ENCODE data around the gene SPACDR.

Gene SPACDR

DNA sequence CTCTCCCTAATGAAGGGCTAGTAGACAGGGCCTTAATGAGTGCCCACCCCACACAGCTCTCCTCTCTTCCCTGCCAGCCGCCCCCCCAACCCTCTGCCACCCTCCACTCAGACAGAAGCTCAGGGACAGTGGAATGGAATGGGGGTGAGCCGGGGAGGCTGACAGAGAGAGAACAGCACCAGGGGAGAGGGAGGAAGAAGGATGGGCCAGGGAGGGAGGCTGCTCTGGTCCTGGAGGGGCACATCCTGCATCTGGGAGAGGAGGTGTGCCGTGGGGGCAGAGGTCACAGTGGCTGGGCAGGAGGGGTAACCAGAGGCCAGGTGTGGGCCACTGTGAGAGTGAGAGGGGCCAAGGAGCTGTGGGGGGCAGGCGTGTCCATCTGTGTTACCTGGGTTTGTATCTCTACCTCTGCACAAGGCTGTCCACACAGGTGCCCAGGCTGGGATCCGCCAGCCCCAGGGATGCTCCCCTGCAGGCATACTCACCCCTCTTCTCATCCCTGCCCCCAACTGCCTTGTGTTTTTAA is 22.1 kb upstream of the SPACDR start:
- DNase-seq (ENCODE audit: extremely low read depth in 1 of 2, low read depth in 1 of 2): no peak

DNA sequence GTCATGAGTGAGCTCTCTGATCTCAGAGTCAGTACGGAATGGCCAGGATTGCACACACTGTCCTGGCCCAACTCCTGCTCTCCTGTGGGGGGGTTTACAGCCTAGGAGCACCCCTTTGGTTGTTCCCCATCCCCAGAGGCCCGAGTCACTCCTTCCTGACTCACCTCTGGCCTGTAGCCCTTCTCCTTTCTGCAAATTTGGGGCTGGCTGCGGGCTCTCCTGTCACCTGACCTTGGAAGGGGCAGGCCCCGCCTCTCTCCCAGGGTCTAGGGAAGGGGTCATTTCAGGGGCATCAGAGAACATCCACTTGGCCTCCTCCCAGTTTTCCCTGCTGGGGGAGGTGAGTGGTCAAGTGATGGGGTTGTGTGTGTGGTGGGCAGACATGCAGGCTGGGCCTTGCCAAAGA is 21.4 kb upstream of the SPACDR start:
- DNase-seq (ENCODE audit: extremely low read depth in 1 of 2, low read depth in 1 of 2): no peak

DNA sequence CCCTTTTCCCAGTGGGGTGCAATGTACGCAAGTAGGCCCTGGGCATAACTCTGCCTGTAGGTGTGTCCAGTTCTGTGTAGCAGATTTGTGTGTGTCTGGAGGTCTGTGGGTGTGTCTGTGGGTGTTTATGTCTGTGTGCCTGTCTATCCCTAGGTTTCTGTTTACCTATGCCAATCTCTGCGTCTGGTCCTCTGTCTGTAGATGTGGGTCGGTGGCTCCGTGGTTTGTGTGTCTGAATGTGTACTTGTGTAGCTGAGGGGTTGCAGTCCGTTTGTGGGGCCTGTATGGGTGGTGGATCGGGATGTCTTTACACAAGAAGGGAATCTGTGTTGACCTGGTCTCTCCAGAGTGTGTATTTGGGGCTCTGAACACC is 20.6 kb upstream of the SPACDR start:
- no peak for DNase-seq (ENCODE audit: extremely low read depth in 1 of 2, low read depth in 1 of 2)

- DNase-seq (ENCODE audit: extremely low read depth in 1 of 2, low read depth in 1 of 2): peak in 1 of 2 donors; percentile 32
These were observed 19.9 kb upstream of the SPACDR start, which contains the start of gene NYAP1 for GRCh38 chr7:100483722-100484672. Gene NYAP1 (plus strand): TSS chr7:100483927. CDS start chr7:100485312, 1,385 bp downstream.

DNA sequence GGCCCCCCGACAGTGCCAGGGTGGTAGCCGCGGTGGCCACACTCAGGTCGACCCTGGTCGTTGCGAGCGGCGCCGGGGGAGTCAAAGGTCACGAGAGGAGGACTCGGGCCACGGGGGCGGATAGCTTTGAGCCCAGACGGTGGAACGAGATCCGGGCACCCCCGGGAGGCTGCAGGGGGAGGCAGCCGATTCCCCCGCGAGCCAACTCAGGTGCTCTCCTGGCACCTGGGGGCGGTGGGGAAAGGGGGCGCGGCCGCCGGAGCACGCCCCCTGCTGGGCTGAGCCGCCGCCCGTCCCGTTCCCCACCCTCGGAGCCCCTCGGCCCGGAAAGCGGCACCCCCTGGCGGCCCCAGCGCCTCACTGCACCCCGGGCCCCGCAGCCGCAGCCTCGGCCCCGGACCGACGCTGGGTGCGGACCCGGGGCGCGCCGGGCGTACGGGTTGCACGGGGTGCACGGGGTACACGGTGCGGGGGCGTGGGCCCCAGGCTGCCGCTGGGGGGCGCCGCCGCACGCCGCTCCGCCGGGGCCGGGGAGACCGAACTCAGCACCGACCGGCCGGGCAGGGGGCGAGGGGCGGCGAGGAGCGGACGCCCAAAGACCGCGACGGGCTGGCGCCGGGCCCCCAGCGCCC is 19.1 kb upstream of the SPACDR start:
- DNase-seq (ENCODE audit: extremely low read depth in 1 of 2, low read depth in 1 of 2): peak; percentile 50 to 77

GRCh38 chr7:100482728-100483089 is 18.6 kb upstream of the SPACDR start:
- no peak for DNase-seq (ENCODE audit: extremely low read depth in 1 of 2, low read depth in 1 of 2)

GRCh38 chr7:100481466-100481865 is 17.4 kb upstream of the SPACDR start:
- no peak for DNase-seq (ENCODE audit: extremely low read depth in 1 of 2, low read depth in 1 of 2)

- peak; percentile 75 to 79 for DNase-seq (ENCODE audit: extremely low read depth in 1 of 2, low read depth in 1 of 2)
These were observed 15.0 kb upstream of the SPACDR start, which contains the start of gene TSC22D4 for GRCh38 chr7:100478958-100479660. Gene TSC22D4 (minus strand): TSS chr7:100479214. CDS start chr7:100478038, 1,176 bp downstream.

GRCh38 chr7:100477871-100478267 is 13.8 kb upstream of the SPACDR start:
- no peak for DNase-seq (ENCODE audit: extremely low read depth in 1 of 2, low read depth in 1 of 2)

GRCh38 chr7:100476903-100477870 is 13.1 kb upstream of the SPACDR start:
- DNase-seq (ENCODE audit: extremely low read depth in 1 of 2, low read depth in 1 of 2): peak in 1 of 2 donors; percentile 25

DNA sequence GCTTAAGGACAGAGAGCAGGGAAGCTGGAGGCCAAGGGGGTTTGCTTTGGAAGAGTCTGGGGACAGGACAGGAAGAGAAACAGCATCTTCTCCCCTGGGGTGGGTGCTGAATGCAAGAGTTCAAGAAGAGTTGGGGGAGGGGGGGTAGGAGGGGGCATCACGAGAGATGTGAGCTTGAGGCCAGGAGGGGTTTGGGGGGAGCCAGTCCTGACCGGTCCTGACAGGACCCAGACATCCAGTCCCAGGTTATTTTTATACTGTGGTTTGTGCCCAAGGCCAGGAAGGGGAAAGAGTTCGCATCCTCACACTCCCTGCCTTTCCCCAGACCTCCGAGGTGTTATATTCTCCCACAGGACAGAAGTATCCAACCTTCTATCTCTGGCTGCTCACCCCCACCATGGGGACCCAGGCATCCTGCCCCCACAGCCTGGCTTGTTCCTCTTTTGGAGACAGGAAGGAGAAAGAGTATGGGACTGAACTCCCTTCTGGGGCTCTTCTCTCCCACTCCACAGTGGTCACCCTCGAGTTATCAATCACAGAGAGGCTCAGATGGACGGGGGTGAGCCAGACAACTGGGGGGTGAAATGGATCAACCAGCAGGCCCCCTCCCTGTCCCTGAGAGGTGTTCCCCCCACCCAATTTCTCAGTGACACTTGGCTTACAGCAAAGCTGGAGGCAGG is 12.2 kb upstream of the SPACDR start:
- no peak for DNase-seq (ENCODE audit: extremely low read depth in 1 of 2, low read depth in 1 of 2)

- DNase-seq (ENCODE audit: extremely low read depth in 1 of 2, low read depth in 1 of 2): no peak
These were observed 11.5 kb upstream of the SPACDR start for GRCh38 chr7:100475549-100475948.

DNA sequence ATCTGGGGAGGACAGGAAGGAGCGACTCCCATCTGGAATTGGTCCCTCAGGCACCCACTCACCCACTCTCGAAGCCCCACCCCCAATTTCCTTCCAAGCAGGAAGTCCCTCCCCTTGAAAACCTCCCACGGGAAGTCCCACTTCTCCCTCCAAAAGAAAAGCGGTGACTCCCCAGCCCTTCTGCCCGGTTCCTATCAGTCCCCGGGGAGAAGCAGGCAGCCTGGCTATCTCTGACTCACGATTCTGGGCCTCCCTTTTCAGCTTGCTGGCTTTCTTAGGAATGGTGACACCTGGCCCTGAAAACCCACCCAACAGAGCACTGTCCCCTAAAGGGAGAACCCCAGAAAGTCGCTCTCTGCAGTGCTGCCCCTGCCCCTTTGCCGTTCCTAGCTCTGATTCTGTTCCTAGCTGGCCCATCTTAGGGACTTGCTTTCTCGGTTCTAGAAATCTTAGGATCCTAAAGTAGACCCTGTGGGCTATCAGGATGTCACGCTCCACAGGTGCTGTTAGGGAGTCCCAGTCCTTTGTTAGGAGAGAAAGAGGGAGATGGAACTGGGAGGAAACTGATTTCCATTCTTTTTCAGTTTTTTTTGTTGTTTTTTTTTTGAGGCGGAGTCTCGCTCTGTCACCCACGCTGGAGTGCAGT is 8.9 kb upstream of the SPACDR start:
- no peak for DNase-seq (ENCODE audit: extremely low read depth in 1 of 2, low read depth in 1 of 2)

DNA sequence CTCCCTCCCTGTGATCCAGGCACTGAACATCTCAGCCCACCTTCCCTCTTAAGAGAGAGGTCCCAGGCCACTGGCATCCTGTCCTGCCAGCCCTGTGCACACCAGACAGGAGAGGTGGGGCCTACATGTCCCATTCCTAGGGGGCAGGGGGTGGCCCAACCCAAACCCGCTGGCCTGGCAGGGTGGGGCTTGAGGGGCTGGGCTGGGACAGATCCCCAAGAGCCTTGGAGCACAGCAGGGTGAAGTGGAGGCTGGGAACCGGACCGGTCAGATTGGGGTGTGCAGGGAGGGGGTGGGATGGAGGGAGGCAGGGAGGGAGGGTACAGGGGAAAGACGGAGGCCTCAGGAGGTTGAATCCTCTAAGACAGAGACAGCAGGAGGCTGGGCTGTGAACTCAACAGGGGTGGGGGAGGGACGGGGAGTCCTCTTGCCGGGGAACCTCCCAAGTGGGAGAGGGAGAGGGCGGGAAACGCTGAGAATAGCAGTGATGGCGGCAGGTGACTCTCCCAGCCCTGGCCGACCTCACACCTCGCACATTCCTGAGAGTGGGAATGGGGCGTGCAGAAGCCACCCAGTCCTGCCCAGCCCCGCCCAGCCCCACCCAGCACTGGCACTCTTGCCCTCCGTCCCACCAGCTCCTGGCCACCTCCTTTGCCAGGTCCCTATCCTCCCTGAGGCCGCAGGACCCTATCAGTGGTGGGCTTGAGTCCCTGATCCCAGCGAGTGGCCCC is 8.2 kb upstream of the SPACDR start:
- DNase-seq (ENCODE audit: extremely low read depth in 1 of 2, low read depth in 1 of 2): no peak

GRCh38 chr7:100471021-100471420 is 7.0 kb upstream of the SPACDR start:
- no peak for DNase-seq (ENCODE audit: extremely low read depth in 1 of 2, low read depth in 1 of 2)

DNA sequence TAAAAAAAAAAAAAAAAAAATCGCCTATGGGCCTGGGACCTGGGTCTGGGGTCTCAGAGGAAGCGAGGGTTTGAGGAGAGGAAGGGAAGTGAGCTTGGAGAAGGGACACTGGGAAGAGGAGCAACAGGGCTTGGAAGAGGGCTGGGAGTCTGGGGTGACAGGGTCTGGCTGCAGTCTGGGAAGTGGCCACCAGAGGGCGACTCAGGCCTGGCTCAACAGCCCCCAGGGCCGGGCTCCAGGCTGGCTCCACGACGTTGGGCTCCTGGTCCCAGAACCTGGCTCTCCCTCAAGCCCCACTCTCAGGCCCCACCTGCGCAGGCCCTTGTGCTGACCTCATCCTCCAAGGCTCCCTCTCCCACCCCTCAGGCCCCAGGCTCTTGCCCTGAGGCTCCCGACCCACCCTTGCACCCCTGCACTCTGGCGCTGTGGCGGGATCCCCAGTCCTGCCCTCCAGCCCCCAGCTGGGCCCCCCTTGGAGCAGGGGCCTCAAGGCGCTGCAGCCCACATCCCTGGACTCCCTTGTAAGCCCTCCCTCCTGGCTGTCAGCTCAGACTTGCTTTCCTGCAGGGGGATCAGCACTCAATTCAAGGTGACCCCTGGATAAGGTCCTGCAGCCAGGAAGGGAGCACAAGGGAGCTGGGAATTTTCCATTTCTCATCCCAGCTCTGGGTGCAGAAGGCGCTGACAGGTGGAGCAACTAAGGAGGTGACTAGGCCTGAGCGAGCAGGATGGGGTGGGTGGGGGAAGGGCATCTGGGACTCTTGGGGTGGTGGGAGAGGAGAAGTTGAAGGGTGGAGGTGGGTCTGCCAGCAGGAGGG is 5.4 kb upstream of the SPACDR start:
- peak; percentile 54 to 81 for DNase-seq (ENCODE audit: extremely low read depth in 1 of 2, low read depth in 1 of 2)

DNA sequence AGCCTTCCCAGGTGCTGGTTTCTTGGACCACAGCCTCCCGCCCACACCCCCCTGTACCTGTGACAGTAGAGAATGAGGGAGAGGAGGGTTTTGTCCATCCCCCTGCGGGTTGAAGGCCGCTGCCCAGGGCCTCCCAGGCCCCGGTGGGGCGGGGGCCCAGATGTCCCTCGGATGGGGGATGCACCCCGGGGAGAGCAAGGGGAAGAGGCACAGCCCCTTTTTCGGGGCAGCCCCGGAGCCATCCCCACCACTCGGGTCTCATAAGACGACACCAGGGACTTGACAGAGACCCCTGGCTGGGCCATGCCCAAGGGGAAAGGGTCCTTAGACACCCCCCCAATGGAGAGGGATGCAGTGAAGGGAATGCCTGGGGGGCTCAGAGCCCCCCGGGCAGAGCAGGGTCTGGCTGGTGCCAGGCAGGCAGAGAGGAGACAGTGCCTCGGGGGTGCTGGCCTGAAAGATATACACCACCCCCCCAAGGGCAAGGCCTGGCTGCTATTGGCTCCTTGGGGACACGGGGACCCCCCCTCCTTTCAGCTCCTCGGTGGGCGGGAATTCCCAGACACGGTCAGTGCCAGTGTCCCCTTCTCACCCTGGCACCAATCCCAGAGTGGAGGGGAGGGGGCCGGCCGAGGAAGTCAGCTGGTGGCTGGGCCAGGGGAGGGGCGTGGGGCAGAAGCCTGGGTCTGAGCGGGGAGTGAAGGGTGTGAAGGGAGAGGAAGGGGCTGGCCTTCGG is 3.7 kb upstream of the SPACDR start:
- DNase-seq (ENCODE audit: extremely low read depth in 1 of 2, low read depth in 1 of 2): no peak
